Activated CD8-positive, alpha-beta memory T cell treated with anti-CD3 and anti-CD28 coated beads for 1 hour (primary cell): ENCODE results near the gene ENTPD8.

Experiments used
- DNase-seq, 2 donors: peaks; one replicate each; pipeline ENCODE4 v3.0.0-alpha.2; 2020; ENCODE audit warnings: low read depth in 1 of 2; ENCODE audit errors: extremely low read depth in 1 of 2

The ENTPD8 gene, protein sequence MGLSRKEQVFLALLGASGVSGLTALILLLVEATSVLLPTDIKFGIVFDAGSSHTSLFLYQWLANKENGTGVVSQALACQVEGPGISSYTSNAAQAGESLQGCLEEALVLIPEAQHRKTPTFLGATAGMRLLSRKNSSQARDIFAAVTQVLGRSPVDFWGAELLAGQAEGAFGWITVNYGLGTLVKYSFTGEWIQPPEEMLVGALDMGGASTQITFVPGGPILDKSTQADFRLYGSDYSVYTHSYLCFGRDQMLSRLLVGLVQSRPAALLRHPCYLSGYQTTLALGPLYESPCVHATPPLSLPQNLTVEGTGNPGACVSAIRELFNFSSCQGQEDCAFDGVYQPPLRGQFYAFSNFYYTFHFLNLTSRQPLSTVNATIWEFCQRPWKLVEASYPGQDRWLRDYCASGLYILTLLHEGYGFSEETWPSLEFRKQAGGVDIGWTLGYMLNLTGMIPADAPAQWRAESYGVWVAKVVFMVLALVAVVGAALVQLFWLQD

DNA sequence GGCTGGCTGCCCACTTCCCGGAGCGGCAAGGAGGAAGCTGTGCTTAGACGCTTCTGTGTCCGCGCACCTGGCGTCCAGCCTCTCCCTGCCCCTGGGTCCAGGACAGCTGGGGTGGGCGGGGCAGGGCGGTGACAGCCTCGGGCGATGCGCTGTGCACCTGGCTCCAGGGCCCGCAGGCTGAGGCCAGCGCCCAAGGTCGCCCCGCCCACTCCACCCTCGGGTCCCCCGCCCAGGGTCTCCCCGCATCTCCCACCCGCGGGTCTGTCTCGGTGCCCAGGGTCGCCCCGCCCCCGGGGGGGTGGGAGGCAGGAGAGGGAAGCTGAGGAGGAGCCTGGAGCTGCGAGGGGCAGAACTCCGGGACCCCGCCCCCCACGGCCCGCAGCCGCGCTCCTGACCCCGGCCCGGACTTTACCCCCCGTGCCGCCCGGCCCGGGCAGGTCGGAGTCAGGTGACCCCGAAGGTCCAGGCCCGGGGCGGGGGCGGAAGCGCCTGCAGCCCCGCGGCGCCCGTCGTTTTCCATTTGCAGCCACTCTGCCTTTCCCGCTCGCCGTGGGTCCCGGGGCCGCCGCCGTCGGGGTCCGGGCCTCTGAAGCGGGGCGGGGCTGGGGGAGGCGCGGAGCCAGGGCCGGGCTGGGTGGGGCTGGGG lies at the start of gene ENTPD8:
Gene ENTPD8 (minus strand): TSS at position 69 of the 646 bp plus-strand sequence. CDS start 3,072 bp downstream, outside the sequence.
- no peak for DNase-seq

- DNase-seq = no peak
These were observed 49.5 kb upstream of the ENTPD8 start for GRCh38 chr9:137490532-137491186.

DNA sequence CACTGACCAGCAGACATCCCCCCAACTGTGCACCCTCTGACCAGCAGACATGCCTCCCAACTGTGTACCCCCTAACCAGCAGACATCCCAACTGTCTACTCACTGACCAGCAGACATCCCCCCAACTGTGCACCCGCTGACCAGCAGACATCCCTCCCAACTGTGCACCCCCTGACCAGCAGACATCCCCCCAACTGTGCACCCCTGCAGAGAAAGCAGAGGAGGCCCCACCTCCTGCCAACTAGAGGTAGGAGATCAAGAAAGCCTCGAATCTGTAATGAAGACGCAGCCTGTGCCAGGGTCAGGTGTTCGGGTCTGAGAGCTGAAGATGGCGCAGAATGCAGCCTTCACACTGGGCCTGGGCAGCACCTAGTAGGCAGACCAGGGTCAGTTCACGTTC lies 47.7 kb upstream of the ENTPD8 start:
- DNase-seq = no peak

GRCh38 chr9:137488327-137488653 lies 47.1 kb upstream of the ENTPD8 start:
- no peak for DNase-seq

- no peak for DNase-seq
These were observed 46.5 kb upstream of the ENTPD8 start for GRCh38 chr9:137487454-137488326.

- DNase-seq = no peak
These were observed 45.6 kb upstream of the ENTPD8 start for GRCh38 chr9:137486545-137487453.

- no peak for DNase-seq
These were observed 45.0 kb upstream of the ENTPD8 start for GRCh38 chr9:137486141-137486490.

DNA sequence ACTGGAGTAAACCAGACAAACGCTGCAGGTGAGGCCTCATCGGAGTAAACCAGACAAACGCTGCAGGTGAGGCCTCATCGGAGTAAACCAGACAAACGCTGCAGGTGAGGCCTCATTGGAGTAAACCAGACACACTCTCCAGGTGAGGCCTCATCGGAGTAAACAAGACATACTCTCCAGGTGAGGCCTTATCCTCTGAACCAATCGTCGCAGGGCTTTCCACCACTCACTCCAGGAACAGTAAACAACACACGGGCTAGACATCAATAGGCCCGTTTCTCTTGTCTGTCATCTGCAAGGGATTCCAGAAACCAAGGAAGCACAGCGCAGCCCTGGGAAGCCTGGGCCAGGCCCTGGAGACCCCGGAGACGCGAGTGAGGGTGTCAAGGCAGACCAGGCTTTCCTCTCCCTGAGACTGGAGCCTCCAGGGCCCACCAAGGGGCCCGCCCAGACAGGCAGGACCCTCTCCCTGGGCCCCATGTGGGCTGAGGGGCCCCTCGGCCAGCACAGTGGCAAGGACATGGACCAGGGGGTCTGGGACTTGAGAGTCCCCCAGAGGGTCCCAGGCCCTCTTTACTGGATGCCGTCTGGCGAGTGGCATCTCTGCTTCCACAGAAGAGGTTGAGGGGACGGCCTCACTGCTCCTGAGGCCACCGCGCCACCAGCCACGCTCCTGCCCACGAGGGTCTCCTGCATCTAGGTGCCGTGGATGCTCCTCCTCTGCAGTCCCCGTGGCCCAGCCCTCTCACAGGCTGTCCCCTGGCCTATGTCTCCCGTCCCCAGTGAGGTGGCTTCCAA lies 44.4 kb upstream of the ENTPD8 start:
- DNase-seq = no peak

DNA sequence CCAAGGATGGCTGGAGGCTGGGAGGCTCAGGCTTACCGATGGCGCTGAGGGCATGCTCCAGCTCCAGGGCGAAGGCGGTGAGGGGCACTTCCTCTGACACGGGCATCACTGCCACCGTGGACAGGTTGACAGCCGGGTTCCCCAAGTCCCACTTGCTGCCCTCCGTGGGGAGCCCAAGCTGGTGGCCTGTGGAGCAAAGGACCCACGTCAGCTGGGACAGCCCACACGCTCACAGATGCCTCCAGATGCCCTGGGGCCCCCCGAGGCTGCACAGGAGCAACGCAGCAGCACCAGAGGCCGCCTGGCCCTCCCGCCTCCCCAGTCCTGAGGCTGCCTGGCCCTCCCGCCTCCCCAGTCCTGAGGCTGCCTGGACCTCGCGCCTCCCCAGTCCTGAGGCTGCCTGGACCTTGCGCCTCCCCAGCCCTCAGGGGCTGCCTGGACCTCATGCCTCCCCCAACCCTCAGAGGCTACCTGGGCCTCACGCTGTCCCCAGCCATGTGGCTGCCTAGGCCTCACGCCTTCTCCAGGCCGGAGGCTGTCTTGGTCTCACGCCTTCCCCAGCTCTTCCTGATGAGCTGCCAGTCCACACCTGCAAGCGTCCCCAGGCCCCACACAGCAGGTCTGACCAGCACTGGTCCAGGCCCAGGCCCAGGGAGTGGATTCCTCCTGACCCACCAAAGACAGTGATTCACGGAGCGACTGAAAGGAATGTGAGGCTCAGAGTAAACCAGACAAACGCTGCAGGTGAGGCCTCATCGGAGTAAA lies 43.6 kb upstream of the ENTPD8 start:
- DNase-seq = no peak

DNA sequence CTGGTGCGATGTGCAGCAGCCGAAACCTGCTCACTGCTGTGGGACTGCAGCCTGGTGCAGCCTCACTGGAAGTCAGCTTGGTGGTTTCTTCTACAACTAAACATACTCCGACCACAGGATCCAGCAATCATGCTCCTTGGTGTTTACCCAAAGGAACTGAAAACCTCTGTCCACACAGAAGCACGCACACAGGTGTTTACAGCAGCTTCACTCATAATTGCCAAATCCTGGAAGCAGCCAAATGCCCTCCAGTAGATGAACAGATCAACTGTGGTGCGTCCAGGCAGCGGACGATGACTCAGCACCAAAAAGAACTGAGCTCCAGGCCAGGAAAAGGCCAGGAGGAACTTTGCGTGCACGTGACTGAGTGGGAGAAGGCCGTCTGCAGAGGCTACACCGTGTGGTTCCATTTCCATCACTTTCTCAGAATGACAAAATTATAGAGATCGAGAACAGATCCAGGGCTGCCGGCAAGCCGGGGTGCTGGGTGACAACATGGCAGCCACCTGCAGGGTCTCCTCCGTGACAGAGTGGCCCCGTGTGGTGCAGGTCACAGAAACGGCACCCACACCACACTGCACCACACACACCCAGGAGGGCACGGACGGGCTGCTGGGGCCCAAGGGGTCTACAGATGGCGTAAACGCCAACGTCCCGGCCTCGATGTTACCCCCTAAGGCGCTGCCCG lies 41.1 kb upstream of the ENTPD8 start:
- no peak for DNase-seq

GRCh38 chr9:137480686-137481683 lies 39.8 kb upstream of the ENTPD8 start:
- DNase-seq = no peak

- no peak for DNase-seq
These were observed 38.9 kb upstream of the ENTPD8 start for GRCh38 chr9:137479892-137480685.

DNA sequence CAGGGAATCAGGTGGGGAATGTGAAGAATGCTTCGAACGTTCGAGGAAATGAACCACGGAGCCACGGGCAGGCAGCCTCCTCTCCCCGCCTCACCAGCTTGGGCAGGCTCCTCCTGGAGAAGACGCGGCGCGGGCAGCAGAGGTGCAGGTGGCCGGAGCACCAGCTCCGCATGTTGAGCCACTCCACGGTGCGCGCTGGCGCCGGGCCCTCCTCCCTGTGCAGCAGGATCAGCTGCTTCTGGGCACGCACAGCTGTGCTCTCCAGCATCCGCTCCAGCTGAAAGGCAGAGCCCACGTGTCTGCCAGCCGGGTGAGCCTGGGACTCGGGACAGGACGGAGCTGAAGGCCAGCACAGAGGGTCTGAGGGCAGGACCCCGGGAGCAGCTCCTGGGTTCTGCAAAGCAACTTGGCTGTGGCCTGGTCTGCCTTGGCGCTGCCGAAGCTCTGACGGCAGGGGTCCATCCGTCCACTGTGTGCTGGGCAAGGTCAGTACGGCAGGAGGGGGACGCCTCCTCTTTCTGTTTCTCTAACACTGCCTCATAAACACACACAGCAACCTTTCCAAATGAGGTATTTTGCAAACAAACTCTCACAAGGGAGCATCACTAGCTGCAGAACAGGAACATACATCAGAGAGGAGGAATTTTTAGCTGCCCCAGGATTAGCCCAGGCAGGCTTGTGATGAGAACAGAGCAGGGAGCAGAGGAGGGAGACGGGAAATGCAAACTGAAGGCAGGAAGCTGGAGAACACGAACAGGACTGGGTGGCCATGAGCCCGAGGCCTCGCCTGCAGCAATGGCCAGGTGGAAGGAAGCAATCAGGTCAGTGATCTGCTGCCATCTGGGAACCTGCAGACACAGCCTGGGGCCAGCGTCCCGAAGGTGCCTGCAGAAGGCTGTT lies 38.1 kb upstream of the ENTPD8 start:
- DNase-seq = no peak

DNA sequence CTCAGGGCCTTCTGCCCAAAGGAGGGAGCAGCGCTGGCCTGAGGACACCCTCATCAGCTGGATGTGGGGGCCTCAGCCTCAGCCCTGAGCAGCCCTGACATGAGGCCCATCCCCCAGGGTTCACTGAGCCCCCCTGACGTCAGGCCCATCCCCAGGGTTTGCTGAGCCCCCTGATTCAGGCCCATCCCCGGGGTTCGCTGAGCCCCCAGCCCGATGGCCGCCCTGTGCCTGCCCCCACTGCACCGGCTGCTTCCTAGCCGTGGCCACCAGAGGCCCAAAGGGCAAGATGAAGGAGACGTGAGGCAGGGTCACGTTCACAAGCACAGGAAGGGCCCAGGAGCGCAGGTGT lies 37.4 kb upstream of the ENTPD8 start:
- DNase-seq = no peak
